GM19239 (cell line): ENCODE results near the gene ARPC5.
A peak's percentile ranks its signal among the peaks of the same experiment; 100 is the strongest.
"Not testable (repeated sequence)": the region's sequence is repeated elsewhere in the genome, so short reads cannot be mapped to it uniquely, and the experiment has no call there.

Experiments used
- DNase-seq: peaks from one replicate; pipeline ENCODE4 v3.0.0; 2011; ENCODE audit warnings: low spot score; ENCODE audit not compliant: insufficient read length
- FAIRE-seq: peaks from 2 replicates; lab custom pipeline; 2011; peaks lifted over from hg19 to GRCh38; lab: Jason Lieb, UNC

The ARPC5 gene

GRCh38 chr1:183619781-183620180, 15.8 kb downstream of the ARPC5 start:
- no peak for DNase-seq
- FAIRE-seq = no peak

GRCh38 chr1:183618202-183618601, 17.4 kb downstream of the ARPC5 start:
- DNase-seq, FAIRE-seq: not testable (repeated sequence)

GRCh38 chr1:183612975-183613374, 22.6 kb downstream of the ARPC5 start:
- not testable (repeated sequence) for DNase-seq, FAIRE-seq

GRCh38 chr1:183612407-183612806, 23.2 kb downstream of the ARPC5 start:
- DNase-seq = no peak
- FAIRE-seq = no peak

GRCh38 chr1:183611021-183611420, 24.6 kb downstream of the ARPC5 start:
- no peak for FAIRE-seq
- no peak for DNase-seq

- no peak for DNase-seq
Measured at GRCh38 chr1:183609759-183610452, 25.7 kb downstream of the ARPC5 start.

GRCh38 chr1:183609313-183609712, 26.3 kb downstream of the ARPC5 start:
- peak; percentile 89 for FAIRE-seq
- DNase-seq = no peak

More at GRCh38 chr1:183609759-183610452, 25.7 kb downstream of the ARPC5 start:
- no peak for FAIRE-seq

- peak; percentile 53 for FAIRE-seq
- no peak for DNase-seq
Measured at GRCh38 chr1:183607322-183607980, 28.1 kb downstream of the ARPC5 start.

- FAIRE-seq (no peak), DNase-seq (no peak)
Measured at GRCh38 chr1:183605904-183606303, 29.7 kb downstream of the ARPC5 start.

- DNase-seq = no peak
- FAIRE-seq = no peak
Measured at GRCh38 chr1:183604815-183605214, 30.8 kb downstream of the ARPC5 start.

- FAIRE-seq (peak; percentile 92), DNase-seq (no peak)
Measured at GRCh38 chr1:183604038-183604808, 31.4 kb downstream of the ARPC5 start.

GRCh38 chr1:183602510-183602909, 33.1 kb downstream of the ARPC5 start:
- FAIRE-seq (no peak), DNase-seq (no peak)

- no peak for FAIRE-seq
Measured at GRCh38 chr1:183600634-183601033, 34.9 kb downstream of the ARPC5 start.

GRCh38 chr1:183600136-183600535, 35.4 kb downstream of the ARPC5 start:
- DNase-seq (no peak), FAIRE-seq (no peak)

More at GRCh38 chr1:183600634-183601033, 34.9 kb downstream of the ARPC5 start:
- DNase-seq = no peak

- FAIRE-seq (peak; percentile 89), DNase-seq (no peak)
Measured at GRCh38 chr1:183598386-183598785, 37.2 kb downstream of the ARPC5 start.

GRCh38 chr1:183597656-183598347, 37.8 kb downstream of the ARPC5 start:
- DNase-seq = no peak
- FAIRE-seq = no peak

GRCh38 chr1:183596500-183596899, 39.1 kb downstream of the ARPC5 start:
- DNase-seq = no peak
- FAIRE-seq = no peak

- FAIRE-seq (no peak), DNase-seq (no peak)
Measured at GRCh38 chr1:183595537-183595936, 40.0 kb downstream of the ARPC5 start.

GRCh38 chr1:183593356-183593755, 42.2 kb downstream of the ARPC5 start:
- DNase-seq (no peak), FAIRE-seq (peak; percentile 91)

- DNase-seq (no peak), FAIRE-seq (no peak)
Measured at GRCh38 chr1:183592733-183593132, 42.9 kb downstream of the ARPC5 start.
